Measurements from ENCODE around the gene AIFM3. TPM values are rescaled to one million over a fixed set of nuclear protein-coding genes. Genes with fewer than 3 reads are reported as not detected.
A peak's percentile ranks its signal among the peaks of the same experiment; 100 is the strongest.

The AIFM3 gene
- total RNA-seq, 1 experiment from 2014 or later, result 2.6 TPM

DNA sequence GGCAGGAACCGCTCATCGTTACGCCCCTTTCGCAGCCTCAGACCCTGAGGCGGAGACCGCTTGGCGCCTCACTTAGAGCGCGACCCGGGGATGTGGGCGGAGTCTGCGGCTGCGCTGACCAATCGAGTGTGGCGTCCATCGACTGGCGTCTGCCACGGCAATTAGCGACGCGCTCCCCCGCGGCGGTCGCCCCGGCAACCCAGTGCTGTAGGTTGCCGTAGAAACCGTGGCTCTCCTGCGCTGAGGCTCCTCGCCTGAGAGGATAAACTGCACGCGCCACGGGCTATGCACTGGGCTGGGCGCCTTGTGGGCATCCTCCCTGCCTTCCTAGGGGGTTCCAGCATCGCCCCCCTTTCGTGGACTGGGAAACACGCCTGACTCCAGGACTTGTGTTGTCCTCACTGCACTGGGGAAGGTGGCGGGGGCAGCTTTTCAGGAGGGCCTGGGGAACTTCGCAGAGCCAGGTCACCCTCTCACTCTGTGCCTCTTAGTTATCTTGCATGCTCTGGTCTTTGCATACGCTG lies 47.2 kb downstream of the AIFM3 start:
- Mint-ChIP-seq H3K9me3 (no peaks in the 10 kb centered on the region), H3K27me3 (ENCODE audit: low read depth) (peaks cover 21% of the 10 kb centered on the region), H3K4me1 (peaks cover 36% of the 10 kb centered on the region), H3K27ac (peak overlapping the region; percentile 89; the same call in 1 of the 2 replicates), H3K36me3 (no peaks in the 10 kb centered on the region), H3K4me3 (peak overlapping the region; percentile 85)
- peak; percentile 90 for ATAC-seq
- POLR2A ChIA-PET, result interaction anchor here (1.0 to 1.1 kb wide), 2 partner anchors 12 to 33 kb away, joined by 3 to 4 read pairs; partner anchors contain the start of gene THAP7
- CTCF ChIA-PET, result interaction anchor here (1.0 to 2.7 kb wide), 5 partner anchors 12 to 88 kb away, joined by 3 to 19 read pairs (median 3); partner anchors contain the start of genes LZTR1 and THAP7
- peak; percentile 97 for DNase-seq (ENCODE audit: low spot score)
- TF ChIP-seq, protein P1, sequence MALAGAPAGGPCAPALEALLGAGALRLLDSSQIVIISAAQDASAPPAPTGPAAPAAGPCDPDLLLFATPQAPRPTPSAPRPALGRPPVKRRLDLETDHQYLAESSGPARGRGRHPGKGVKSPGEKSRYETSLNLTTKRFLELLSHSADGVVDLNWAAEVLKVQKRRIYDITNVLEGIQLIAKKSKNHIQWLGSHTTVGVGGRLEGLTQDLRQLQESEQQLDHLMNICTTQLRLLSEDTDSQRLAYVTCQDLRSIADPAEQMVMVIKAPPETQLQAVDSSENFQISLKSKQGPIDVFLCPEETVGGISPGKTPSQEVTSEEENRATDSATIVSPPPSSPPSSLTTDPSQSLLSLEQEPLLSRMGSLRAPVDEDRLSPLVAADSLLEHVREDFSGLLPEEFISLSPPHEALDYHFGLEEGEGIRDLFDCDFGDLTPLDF (CRISPR knock-in tag; IDR thresholded peaks at IDR 0.05), result no peak
- no peak for TF ChIP-seq KAT7 (CRISPR knock-in tag; IDR thresholded peaks at IDR 0.05; ENCODE audit: borderline replicate concordance)
- TF ChIP-seq IRF2 (CRISPR knock-in tag; IDR thresholded peaks at IDR 0.05; ENCODE audit: borderline replicate concordance, low read depth), result no peak
- TF ChIP-seq TEAD4 (CRISPR knock-in tag; IDR thresholded peaks at IDR 0.05), result no peak
- TF ChIP-seq OVOL2 (CRISPR knock-in tag; IDR thresholded peaks at IDR 0.05; ENCODE audit: borderline replicate concordance), result no peak
- TF ChIP-seq SOX15 (CRISPR knock-in tag; IDR thresholded peaks at IDR 0.05), result no peak
- TF ChIP-seq, protein P2, sequence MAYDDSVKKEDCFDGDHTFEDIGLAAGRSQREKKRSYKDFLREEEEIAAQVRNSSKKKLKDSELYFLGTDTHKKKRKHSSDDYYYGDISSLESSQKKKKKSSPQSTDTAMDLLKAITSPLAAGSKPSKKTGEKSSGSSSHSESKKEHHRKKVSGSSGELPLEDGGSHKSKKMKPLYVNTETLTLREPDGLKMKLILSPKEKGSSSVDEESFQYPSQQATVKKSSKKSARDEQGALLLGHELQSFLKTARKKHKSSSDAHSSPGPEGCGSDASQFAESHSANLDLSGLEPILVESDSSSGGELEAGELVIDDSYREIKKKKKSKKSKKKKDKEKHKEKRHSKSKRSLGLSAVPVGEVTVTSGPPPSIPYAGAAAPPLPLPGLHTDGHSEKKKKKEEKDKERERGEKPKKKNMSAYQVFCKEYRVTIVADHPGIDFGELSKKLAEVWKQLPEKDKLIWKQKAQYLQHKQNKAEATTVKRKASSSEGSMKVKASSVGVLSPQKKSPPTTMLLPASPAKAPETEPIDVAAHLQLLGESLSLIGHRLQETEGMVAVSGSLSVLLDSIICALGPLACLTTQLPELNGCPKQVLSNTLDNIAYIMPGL (CRISPR knock-in tag; IDR thresholded peaks at IDR 0.05), result no peak
- peak; percentile 41; the same call in 1 of the 2 replicates for TF ChIP-seq FOXK1 (CRISPR knock-in tag; IDR thresholded peaks at IDR 0.05)
- TF ChIP-seq TP53 (CRISPR knock-in tag; IDR thresholded peaks at IDR 0.05), result no peak
- TF ChIP-seq, protein P3, sequence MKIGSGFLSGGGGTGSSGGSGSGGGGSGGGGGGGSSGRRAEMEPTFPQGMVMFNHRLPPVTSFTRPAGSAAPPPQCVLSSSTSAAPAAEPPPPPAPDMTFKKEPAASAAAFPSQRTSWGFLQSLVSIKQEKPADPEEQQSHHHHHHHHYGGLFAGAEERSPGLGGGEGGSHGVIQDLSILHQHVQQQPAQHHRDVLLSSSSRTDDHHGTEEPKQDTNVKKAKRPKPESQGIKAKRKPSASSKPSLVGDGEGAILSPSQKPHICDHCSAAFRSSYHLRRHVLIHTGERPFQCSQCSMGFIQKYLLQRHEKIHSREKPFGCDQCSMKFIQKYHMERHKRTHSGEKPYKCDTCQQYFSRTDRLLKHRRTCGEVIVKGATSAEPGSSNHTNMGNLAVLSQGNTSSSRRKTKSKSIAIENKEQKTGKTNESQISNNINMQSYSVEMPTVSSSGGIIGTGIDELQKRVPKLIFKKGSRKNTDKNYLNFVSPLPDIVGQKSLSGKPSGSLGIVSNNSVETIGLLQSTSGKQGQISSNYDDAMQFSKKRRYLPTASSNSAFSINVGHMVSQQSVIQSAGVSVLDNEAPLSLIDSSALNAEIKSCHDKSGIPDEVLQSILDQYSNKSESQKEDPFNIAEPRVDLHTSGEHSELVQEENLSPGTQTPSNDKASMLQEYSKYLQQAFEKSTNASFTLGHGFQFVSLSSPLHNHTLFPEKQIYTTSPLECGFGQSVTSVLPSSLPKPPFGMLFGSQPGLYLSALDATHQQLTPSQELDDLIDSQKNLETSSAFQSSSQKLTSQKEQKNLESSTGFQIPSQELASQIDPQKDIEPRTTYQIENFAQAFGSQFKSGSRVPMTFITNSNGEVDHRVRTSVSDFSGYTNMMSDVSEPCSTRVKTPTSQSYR (CRISPR knock-in tag; IDR thresholded peaks at IDR 0.05), result no peak
- no peak for TF ChIP-seq CREM (CRISPR knock-in tag; IDR thresholded peaks at IDR 0.05)
- no peak for TF ChIP-seq EMX1 (CRISPR knock-in tag; IDR thresholded peaks at IDR 0.05)
- TF ChIP-seq ZNF512 (CRISPR knock-in tag; IDR thresholded peaks at IDR 0.05; ENCODE audit: borderline replicate concordance), result no peak
- 0 out of 2 replicates have a peak, but pooled peaks have one; percentile 29 for TF ChIP-seq TEAD1 (CRISPR knock-in tag; IDR thresholded peaks at IDR 0.05)
- 0 out of 2 replicates have a peak, but pooled peaks have one; percentile 1 for TF ChIP-seq FOXP1 (CRISPR knock-in tag; IDR thresholded peaks at IDR 0.05; ENCODE audit: borderline replicate concordance)
- TF ChIP-seq NFYB (CRISPR knock-in tag; conservative IDR thresholded peaks at IDR 0.05; ENCODE audit: low read depth), result peak; percentile 68
- TF ChIP-seq MYBL2 (CRISPR knock-in tag; IDR thresholded peaks at IDR 0.05), result no peak
- TF ChIP-seq ZNF671 (CRISPR knock-in tag; IDR thresholded peaks at IDR 0.05), result no peak
- no peak; the same call in 1 of the 2 replicates for TF ChIP-seq IRF1 (CRISPR knock-in tag; IDR thresholded peaks at IDR 0.05)
- TF ChIP-seq GTF2I (CRISPR knock-in tag; conservative IDR thresholded peaks at IDR 0.05), result no peak
- no peak for TF ChIP-seq ZNF416 (CRISPR knock-in tag; IDR thresholded peaks at IDR 0.05)
- TF ChIP-seq NFE2L1 (CRISPR knock-in tag; IDR thresholded peaks at IDR 0.05), result no peak
- TF ChIP-seq MAX (CRISPR knock-in tag; IDR thresholded peaks at IDR 0.05), result peak; percentile 48; the same call in 1 of the 2 replicates
- TF ChIP-seq ZNF396 (CRISPR knock-in tag; IDR thresholded peaks at IDR 0.05; ENCODE audit: borderline replicate concordance), result no peak
- TF ChIP-seq ZSCAN18 (CRISPR knock-in tag; IDR thresholded peaks at IDR 0.05), result no peak
- TF ChIP-seq NR2C2 (CRISPR knock-in tag; IDR thresholded peaks at IDR 0.05), result no peak
- TF ChIP-seq, protein P4, sequence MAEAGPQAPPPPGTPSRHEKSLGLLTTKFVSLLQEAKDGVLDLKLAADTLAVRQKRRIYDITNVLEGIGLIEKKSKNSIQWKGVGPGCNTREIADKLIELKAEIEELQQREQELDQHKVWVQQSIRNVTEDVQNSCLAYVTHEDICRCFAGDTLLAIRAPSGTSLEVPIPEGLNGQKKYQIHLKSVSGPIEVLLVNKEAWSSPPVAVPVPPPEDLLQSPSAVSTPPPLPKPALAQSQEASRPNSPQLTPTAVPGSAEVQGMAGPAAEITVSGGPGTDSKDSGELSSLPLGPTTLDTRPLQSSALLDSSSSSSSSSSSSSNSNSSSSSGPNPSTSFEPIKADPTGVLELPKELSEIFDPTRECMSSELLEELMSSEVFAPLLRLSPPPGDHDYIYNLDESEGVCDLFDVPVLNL (CRISPR knock-in tag; IDR thresholded peaks at IDR 0.05; ENCODE audit: borderline replicate concordance, low read depth), result no peak
- no peak for TF ChIP-seq GRHL2 (CRISPR knock-in tag; IDR thresholded peaks at IDR 0.05; ENCODE audit: insufficient replicate concordance, severe bottlenecking)
- TF ChIP-seq NFATC4 (CRISPR knock-in tag; IDR thresholded peaks at IDR 0.05), result no peak

Measured in WTC11 (cell line).